Psoas muscle (tissue), 8 donors: ENCODE results near the gene FBXW4. TPM values are rescaled to one million over a fixed set of nuclear protein-coding genes. Genes with fewer than 3 reads are reported as not detected.

Experiments used
- ATAC-seq, 4 donors: fragments of 200-7000 bp; cut with Tn5 transposase; one replicate each; pipeline ENCODE4 v1.9.1; 2020; ENCODE audit warnings: moderate library complexity in 3 of 4, mild to moderate bottlenecking in 2 of 4
- DNase-seq, 2 donors: peaks; one replicate each; pipeline ENCODE4 v3.0.0-alpha.2; 2020
- H3K27ac ChIP-seq: fragments of 200-600 bp; one replicate; pipeline ENCODE4 v1.8.0; 2022
- H3K27me3 ChIP-seq, 3 donors: fragments of 200-600 bp in 1 of 3; one replicate each; pipeline versions ENCODE4 v1.6.1 to v1.8.0; 2013 to 2022; ENCODE audit warnings: low read length in 2 of 3, mild to moderate bottlenecking in 2 of 3, moderate library complexity in 1 of 3; ENCODE audit not compliant: insufficient read depth in 3 of 3
- H3K36me3 ChIP-seq, 2 donors: fragments of 200-600 bp in 1 of 2; one replicate each; pipeline versions ENCODE4 v1.6.1 to v1.8.0; 2013 to 2022; ENCODE audit warnings: low read depth in 1 of 2, mild to moderate bottlenecking in 1 of 2, moderate library complexity in 1 of 2; ENCODE audit not compliant: insufficient read depth in 1 of 2
- H3K4me1 ChIP-seq: fragments of 200-600 bp; one replicate; pipeline ENCODE4 v1.8.0; 2022
- H3K4me3 ChIP-seq: fragments of 200-600 bp; one replicate; pipeline ENCODE4 v1.8.0; 2022; ENCODE audit warnings: mild to moderate bottlenecking
- H3K9me3 ChIP-seq: fragments of 200-600 bp; one replicate; pipeline ENCODE4 v1.8.0; 2022
- WGBS, 3 donors: extraction: QIAGEN DNeasy Blood & Tissue Kit; methylation state at CpG; one replicate each; pipeline versions ENCODE4 v1.1.6 to v1.1.7; 2013; 5-methylcytosine and 5-hydroxymethylcytosine counted together
- intact Hi-C, 2 donors: fragments of 100-400 bp; cut with DNase I; formaldehyde crosslinking; loops; one replicate each; pipeline versions ENCODE4 v1.11.0 to v1.14.2; 2022
- polyA plus RNA-seq, 3 donors: library from polyadenylated mRNA; stranded (reverse); fragments of 200-250 nt; gene quantifications; one replicate each; pipeline ENCODE4 v1.2.3, GENCODE V29; 2013
- total RNA-seq, 4 donors: library from RNA; stranded (reverse); fragmentation: NEBNext Ultra II Directional in 2 of 4; extraction: Animal tissue kit (Norgen Biotek cat#: 25700) in 2 of 4; gene quantifications; one replicate each; pipeline versions ENCODE4 v1.2.1 to v1.2.4, GENCODE V29; 2021 to 2023
- TF ChIP-seq, protein P1 (sequence below): fragments of 200-600 bp; IDR thresholded peaks from one replicate; pipeline ENCODE4 v1.8.0; 2022; ENCODE audit warnings: antibody characterized with exemption
- donor health status: healthy with polysubstance abuse.
- donor health status: DM: no; HTN: no; CAD: no; lungs with moderate emphysema.
- donor health status: Bipolar disorder and iron deficiency.
- donor health status: healthy.
- donor health status: DM: yes; HTN: yes; CAD: no.
- donor health status: DM: no; HTN: no; CAD: no.
- donor health status: DM: no; HTN: no; CAD: no.
- donor health status: DM: yes; HTN: yes; CAD: no.

Gene FBXW4
- total and polyA plus RNA-seq, 7 donors: 15.5 to 100 (median 69.0) TPM

- Histone ChIP-seq H3K36me3 (no peaks in the 10 kb centered on the region), H3K9me3 (no peaks in the 10 kb centered on the region), H3K27me3 (no peaks in the 10 kb centered on the region), H3K27ac (no peak overlapping the region), H3K4me3 (no peak overlapping the region), H3K4me1 (peaks cover 36% of the 10 kb centered on the region)
- intact Hi-C loops: no loop called here
- DNase-seq: no peak
- 77 to 82% (median 82%) methylated on average over 5 of the region's 5 CpGs for WGBS, 3 donors
- no peak for ATAC-seq
- TF ChIP-seq, protein P1, sequence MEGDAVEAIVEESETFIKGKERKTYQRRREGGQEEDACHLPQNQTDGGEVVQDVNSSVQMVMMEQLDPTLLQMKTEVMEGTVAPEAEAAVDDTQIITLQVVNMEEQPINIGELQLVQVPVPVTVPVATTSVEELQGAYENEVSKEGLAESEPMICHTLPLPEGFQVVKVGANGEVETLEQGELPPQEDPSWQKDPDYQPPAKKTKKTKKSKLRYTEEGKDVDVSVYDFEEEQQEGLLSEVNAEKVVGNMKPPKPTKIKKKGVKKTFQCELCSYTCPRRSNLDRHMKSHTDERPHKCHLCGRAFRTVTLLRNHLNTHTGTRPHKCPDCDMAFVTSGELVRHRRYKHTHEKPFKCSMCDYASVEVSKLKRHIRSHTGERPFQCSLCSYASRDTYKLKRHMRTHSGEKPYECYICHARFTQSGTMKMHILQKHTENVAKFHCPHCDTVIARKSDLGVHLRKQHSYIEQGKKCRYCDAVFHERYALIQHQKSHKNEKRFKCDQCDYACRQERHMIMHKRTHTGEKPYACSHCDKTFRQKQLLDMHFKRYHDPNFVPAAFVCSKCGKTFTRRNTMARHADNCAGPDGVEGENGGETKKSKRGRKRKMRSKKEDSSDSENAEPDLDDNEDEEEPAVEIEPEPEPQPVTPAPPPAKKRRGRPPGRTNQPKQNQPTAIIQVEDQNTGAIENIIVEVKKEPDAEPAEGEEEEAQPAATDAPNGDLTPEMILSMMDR: no peak
Measured at GRCh38 chr10:101686133-101686925, 8.6 kb downstream of the FBXW4 start.

DNA sequence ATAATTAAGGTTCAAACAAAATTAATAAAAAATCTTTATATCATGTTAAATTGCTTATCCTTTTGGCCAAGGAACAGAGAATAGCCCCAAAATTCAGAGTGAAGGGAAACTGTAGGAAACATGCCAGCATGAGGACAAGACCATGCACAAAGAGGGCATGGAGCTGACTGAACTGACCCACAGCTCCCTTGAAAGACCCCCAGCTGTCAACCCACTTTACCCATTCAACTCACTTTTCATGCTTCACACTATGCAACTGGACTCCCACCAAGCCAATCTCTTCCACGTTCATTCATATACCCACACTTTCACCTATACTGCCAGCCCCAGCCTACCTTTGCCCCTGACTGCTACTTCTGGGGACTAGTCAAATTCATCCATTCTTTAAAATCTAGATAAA is 10.2 kb downstream of the FBXW4 start:
- Histone ChIP-seq H3K27me3 (no peaks in the 10 kb centered on the region), H3K4me1 (peaks cover 35% of the 10 kb centered on the region), H3K27ac (no peak overlapping the region), H3K36me3 (no peaks in the 10 kb centered on the region), H3K9me3 (no peaks in the 10 kb centered on the region), H3K4me3 (no peak overlapping the region)
- no peak for ATAC-seq
- WGBS, 3 donors: 90 to 100% (median 93%) methylated on average over 1 of the region's 1 CpG
- TF ChIP-seq, protein P1: no peak
- intact Hi-C loops: no loop called here
- no peak for DNase-seq

- TF ChIP-seq, protein P1: no peak
- Histone ChIP-seq H3K9me3 (no peaks in the 10 kb centered on the region), H3K36me3 (no peaks in the 10 kb centered on the region), H3K4me1 (peaks cover 42% of the 10 kb centered on the region), H3K27me3 (no peaks in the 10 kb centered on the region), H3K4me3 (no peak overlapping the region), H3K27ac (no peak overlapping the region)
- 72 to 89% (median 82%) methylated on average over 3 of the region's 3 CpGs for WGBS, 3 donors
- ATAC-seq (no peak), DNase-seq (no peak)
- intact Hi-C loops: no loop called here
Measured at GRCh38 chr10:101683276-101683675, 11.7 kb downstream of the FBXW4 start.

DNA sequence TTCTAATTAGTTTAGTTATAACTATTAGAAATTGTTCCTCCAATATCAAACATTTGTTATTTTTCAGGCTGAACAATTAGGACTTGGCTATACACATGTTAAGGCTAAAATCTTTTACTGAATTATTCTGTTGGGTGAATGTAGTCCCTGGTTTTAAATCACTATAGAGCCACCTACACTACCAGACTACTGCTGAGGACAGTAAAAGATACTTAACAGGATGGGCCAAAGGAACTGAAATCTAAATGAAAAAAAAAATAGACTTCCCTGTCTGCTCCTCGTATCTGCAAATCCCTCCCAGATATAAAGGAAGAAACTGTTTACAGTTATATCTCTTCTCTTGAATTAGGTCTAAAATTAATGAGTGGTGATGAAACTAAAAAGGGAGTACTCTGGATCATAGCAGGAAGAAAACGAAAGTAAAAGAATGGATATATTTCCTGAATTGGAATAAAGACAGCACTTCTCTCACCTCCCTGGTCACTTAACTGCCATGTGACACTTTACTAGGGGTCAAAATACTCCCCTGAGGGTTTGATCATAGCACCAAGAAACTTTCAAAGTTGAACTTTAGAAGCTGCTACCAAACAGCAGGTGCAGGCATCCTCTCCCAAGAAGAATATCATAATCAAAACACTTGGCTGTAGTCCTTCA is 12.7 kb downstream of the FBXW4 start:
- no peaks in the 10 kb centered on the region for H3K9me3 ChIP-seq
- H3K4me3 ChIP-seq: no peak overlapping the region
- DNase-seq (no peak), ATAC-seq (no peak)
- 6 to 28% (median 12%) methylated on average over 2 of the region's 2 CpGs for WGBS, 3 donors
- no peaks in the 10 kb centered on the region for H3K36me3 ChIP-seq
- H3K27ac ChIP-seq: peak overlapping the region; percentile 4
- intact Hi-C loops: no loop called here
- no peaks in the 10 kb centered on the region for H3K27me3 ChIP-seq
- TF ChIP-seq, protein P1: no peak
- H3K4me1 ChIP-seq: peaks cover 41% of the 10 kb centered on the region
